Measurements from ENCODE around the gene FAM170B.

Gene FAM170B

GRCh38 chr10:49172777-49173132 is 38.9 kb upstream of the FAM170B start:
- no peaks in the 10 kb centered on the region for H3K36me3 ChIP-seq (ENCODE audit: insufficient read depth, low read length)
- H3K9me2 ChIP-seq (replicated peaks; ENCODE audit: low read depth, low read length), result no peaks in the 10 kb centered on the region
- no peaks in the 10 kb centered on the region for H4K20me1 ChIP-seq (ENCODE audit: insufficient read depth, low read length, poor library complexity, severe bottlenecking)
- no peak overlapping the region for H2AFZ ChIP-seq (ENCODE audit: low read length)
- H3K79me2 ChIP-seq (ENCODE audit: insufficient read depth, low read length), result no peaks in the 10 kb centered on the region
- no peaks in the 10 kb centered on the region for H3K27me3 ChIP-seq (ENCODE audit: insufficient read depth, low read length, poor library complexity, severe bottlenecking)
- no peak overlapping the region for H3K4me3 ChIP-seq (ENCODE audit: low read length, poor library complexity, severe bottlenecking)
- no peak for TF ChIP-seq EZH2phosphoT487 (IDR thresholded peaks at IDR 0.05; ENCODE audit: borderline replicate concordance)
- TF ChIP-seq CTCF (conservative IDR thresholded peaks at IDR 0.05; ENCODE audit: low read length), result no peak
- H3F3A ChIP-seq (ENCODE audit: low read depth), result no peaks in the 10 kb centered on the region
- no peak overlapping the region for H3K4me2 ChIP-seq (ENCODE audit: low read depth, low read length, poor library complexity, severe bottlenecking)
- peaks cover 6% of the 10 kb centered on the region for H3K4me1 ChIP-seq (ENCODE audit: insufficient read depth, low read length, poor library complexity, severe bottlenecking)
- no peaks in the 10 kb centered on the region for H3K9me3 ChIP-seq (ENCODE audit: insufficient read depth, low read depth, low read length)
- no peak overlapping the region for H3K9ac ChIP-seq (ENCODE audit: low read depth, low read length, poor library complexity, severe bottlenecking)

GRCh38 chr10:49172061-49172776 is 38.4 kb upstream of the FAM170B start:
- no peak for TF ChIP-seq CTCF (conservative IDR thresholded peaks at IDR 0.05; ENCODE audit: low read length)
- TF ChIP-seq EZH2phosphoT487 (IDR thresholded peaks at IDR 0.05; ENCODE audit: borderline replicate concordance), result no peak
- H3K9ac ChIP-seq (ENCODE audit: low read depth, low read length, poor library complexity, severe bottlenecking), result no peak overlapping the region
- no peak overlapping the region for H3K4me2 ChIP-seq (ENCODE audit: low read depth, low read length, poor library complexity, severe bottlenecking)

GRCh38 chr10:49171326-49172060 is 37.7 kb upstream of the FAM170B start:
- no peaks in the 10 kb centered on the region for H3F3A ChIP-seq (ENCODE audit: low read depth)
- H3K36me3 ChIP-seq (ENCODE audit: insufficient read depth, low read length), result no peaks in the 10 kb centered on the region
- no peaks in the 10 kb centered on the region for H3K4me1 ChIP-seq (ENCODE audit: insufficient read depth, low read length, poor library complexity, severe bottlenecking)
- H3K27me3 ChIP-seq (ENCODE audit: insufficient read depth, low read length, poor library complexity, severe bottlenecking), result no peaks in the 10 kb centered on the region
- no peaks in the 10 kb centered on the region for H4K20me1 ChIP-seq (ENCODE audit: insufficient read depth, low read length, poor library complexity, severe bottlenecking)
- H3K9me2 ChIP-seq (replicated peaks; ENCODE audit: low read depth, low read length), result no peaks in the 10 kb centered on the region
- H3K9me3 ChIP-seq (ENCODE audit: insufficient read depth, low read depth, low read length), result no peaks in the 10 kb centered on the region
- H3K4me3 ChIP-seq (ENCODE audit: low read length, poor library complexity, severe bottlenecking), result no peak overlapping the region
- H2AFZ ChIP-seq (ENCODE audit: low read length), result no peak overlapping the region
- H3K79me2 ChIP-seq (ENCODE audit: insufficient read depth, low read length), result no peaks in the 10 kb centered on the region
- no peak overlapping the region for H3K9ac ChIP-seq (ENCODE audit: low read depth, low read length, poor library complexity, severe bottlenecking)
- TF ChIP-seq EZH2phosphoT487 (IDR thresholded peaks at IDR 0.05; ENCODE audit: borderline replicate concordance), result no peak
- no peak for TF ChIP-seq CTCF (conservative IDR thresholded peaks at IDR 0.05; ENCODE audit: low read length)
- H3K4me2 ChIP-seq (ENCODE audit: low read depth, low read length, poor library complexity, severe bottlenecking), result no peak overlapping the region

More at GRCh38 chr10:49172061-49172776, 38.4 kb upstream of the FAM170B start:
- Histone ChIP-seq H3F3A (ENCODE audit: low read depth) (no peaks in the 10 kb centered on the region), H2AFZ (ENCODE audit: low read length) (no peak overlapping the region), H3K27me3 (ENCODE audit: insufficient read depth, low read length, poor library complexity, severe bottlenecking) (no peaks in the 10 kb centered on the region), H4K20me1 (ENCODE audit: insufficient read depth, low read length, poor library complexity, severe bottlenecking) (no peaks in the 10 kb centered on the region), H3K79me2 (ENCODE audit: insufficient read depth, low read length) (no peaks in the 10 kb centered on the region), H3K4me3 (ENCODE audit: low read length, poor library complexity, severe bottlenecking) (no peak overlapping the region), H3K4me1 (ENCODE audit: insufficient read depth, low read length, poor library complexity, severe bottlenecking) (peaks cover 3% of the 10 kb centered on the region), H3K9me3 (ENCODE audit: insufficient read depth, low read depth, low read length) (no peaks in the 10 kb centered on the region), H3K36me3 (ENCODE audit: insufficient read depth, low read length) (no peaks in the 10 kb centered on the region), H3K9me2 (replicated peaks; ENCODE audit: low read depth, low read length) (no peaks in the 10 kb centered on the region)

Data from Loucy (cell line).